Hepatocyte (in vitro differentiated cells): ENCODE results near the gene BRSK1. TPM values are rescaled to one million over a fixed set of nuclear protein-coding genes. Genes with fewer than 3 reads are reported as not detected.

ENCODE experiments used
- DNase-seq: peaks from one replicate; pipeline ENCODE4 v3.0.0-alpha.2; 2016; ENCODE audit warnings: low spot score
- H2AFZ ChIP-seq: fragments of 200-600 bp; sonication (generic); 2 replicates; pipeline ENCODE4 v1.6.0; 2016; ENCODE audit warnings: antibody characterized with exemption, mild to moderate bottlenecking
- H3K27ac ChIP-seq: fragments of 200-600 bp; sonication (generic); 2 replicates; pipeline ENCODE4 v1.5.1; 2016; ENCODE audit warnings: mild to moderate bottlenecking
- H3K27me3 ChIP-seq: fragments of 200-600 bp; sonication (generic); 2 replicates; pipeline ENCODE4 v1.6.1; 2016
- H3K36me3 ChIP-seq: fragments of 200-600 bp; sonication (generic); replicated peaks from 2 replicates; pipeline ENCODE4 v1.5.1; 2016; ENCODE audit warnings: low read depth; ENCODE audit not compliant: insufficient read depth
- H3K4me1 ChIP-seq: fragments of 200-600 bp; sonication (generic); 2 replicates; pipeline ENCODE4 v1.5.1; 2016; ENCODE audit warnings: mild to moderate bottlenecking, moderate library complexity; ENCODE audit not compliant: insufficient read depth
- H3K4me2 ChIP-seq: fragments of 200-600 bp; sonication (generic); 2 replicates; pipeline ENCODE4 v1.6.0; 2016
- H3K4me3 ChIP-seq: fragments of 200-600 bp; sonication (generic); 2 replicates; pipeline ENCODE4 v1.5.1; 2016; ENCODE audit warnings: mild to moderate bottlenecking
- H3K79me2 ChIP-seq: fragments of 200-600 bp; sonication (generic); 2 replicates; pipeline ENCODE4 v1.6.0; 2017; ENCODE audit warnings: mild to moderate bottlenecking
- H3K9me2 ChIP-seq: fragments of 200-600 bp; sonication (generic); replicated peaks from 2 replicates; pipeline ENCODE4 v1.6.0; 2017; ENCODE audit warnings: mild to moderate bottlenecking; ENCODE audit not compliant: insufficient read depth
- H3K9me3 ChIP-seq: fragments of 200-600 bp; sonication (generic); 2 replicates; pipeline ENCODE4 v1.5.1; 2016; ENCODE audit warnings: low read depth, mild to moderate bottlenecking
- H4K20me1 ChIP-seq: fragments of 200-600 bp; sonication (generic); 2 replicates; pipeline ENCODE4 v1.6.0; 2016; ENCODE audit warnings: mild to moderate bottlenecking; ENCODE audit not compliant: insufficient read depth, poor library complexity, severe bottlenecking
- CTCF ChIP-seq: fragments of 200-600 bp; sonication (generic); IDR thresholded peaks from 2 replicates; pipeline ENCODE4 v1.5.1; 2016; ENCODE audit warnings: antibody characterized with exemption, mild to moderate bottlenecking; ENCODE audit not compliant: poor library complexity
- EZH2 ChIP-seq: fragments of 200-600 bp; sonication (generic); IDR thresholded peaks from 2 replicates; pipeline ENCODE4 v1.6.1; 2016; ENCODE audit warnings: antibody characterized with exemption, mild to moderate bottlenecking, borderline replicate concordance
- EZH2phosphoT487 ChIP-seq: fragments of 200-600 bp; sonication (generic); IDR thresholded peaks from one replicate; pipeline ENCODE4 v1.6.1; 2018; ENCODE audit warnings: antibody characterized with exemption, mild to moderate bottlenecking, low read depth, moderate library complexity; ENCODE audit not compliant: unreplicated experiment, severe bottlenecking
- WGBS: methylation state at CpG from one replicate; pipeline ENCODE4 v1.1.6; 2016; ENCODE audit warnings: low lambda C conversion rate; ENCODE audit errors: missing lambda C conversion rate; 5-methylcytosine and 5-hydroxymethylcytosine counted together
- polyA plus RNA-seq: library from polyadenylated mRNA; unstranded; fragments of >200 nt; fragmentation: Nextera tagmentation; extraction: Ambion mirVana; gene quantifications from 2 replicates; pipeline ENCODE4 v1.2.1, GENCODE V29; 2016
- total RNA-seq: library from RNA; depleted of rRNA; stranded (reverse); fragments of >200 nt; gene quantifications from 2 replicates; pipeline ENCODE4 v1.2.3, GENCODE V29; 2014

BRSK1 gene
- total and polyA plus RNA-seq, 2 experiments from 2014 or later, result 2.4 to 13.2 TPM

- no peak overlapping the region for H3K27ac ChIP-seq
- no peak overlapping the region for H2AFZ ChIP-seq
- 57% methylated on average over 22 of the region's 22 CpGs for WGBS
- no peak overlapping the region for H3K4me3 ChIP-seq
- no peak for TF ChIP-seq CTCF
- no peak for TF ChIP-seq EZH2
- no peak for TF ChIP-seq EZH2phosphoT487
- H3K4me1 ChIP-seq, result peaks cover 3% of the 10 kb centered on the region
- H3K27me3 ChIP-seq, result peaks cover 21% of the 10 kb centered on the region
- no peak for DNase-seq
- no peaks in the 10 kb centered on the region for H3K79me2 ChIP-seq
- no peaks in the 10 kb centered on the region for H3K9me3 ChIP-seq
- H4K20me1 ChIP-seq, result no peaks in the 10 kb centered on the region
- no peaks in the 10 kb centered on the region for H3K36me3 ChIP-seq
- no peaks in the 10 kb centered on the region for H3K9me2 ChIP-seq
- H3K4me2 ChIP-seq, result no peak overlapping the region
These were observed 64.7 kb downstream of the BRSK1 start for GRCh38 chr19:55348317-55349034.

DNA sequence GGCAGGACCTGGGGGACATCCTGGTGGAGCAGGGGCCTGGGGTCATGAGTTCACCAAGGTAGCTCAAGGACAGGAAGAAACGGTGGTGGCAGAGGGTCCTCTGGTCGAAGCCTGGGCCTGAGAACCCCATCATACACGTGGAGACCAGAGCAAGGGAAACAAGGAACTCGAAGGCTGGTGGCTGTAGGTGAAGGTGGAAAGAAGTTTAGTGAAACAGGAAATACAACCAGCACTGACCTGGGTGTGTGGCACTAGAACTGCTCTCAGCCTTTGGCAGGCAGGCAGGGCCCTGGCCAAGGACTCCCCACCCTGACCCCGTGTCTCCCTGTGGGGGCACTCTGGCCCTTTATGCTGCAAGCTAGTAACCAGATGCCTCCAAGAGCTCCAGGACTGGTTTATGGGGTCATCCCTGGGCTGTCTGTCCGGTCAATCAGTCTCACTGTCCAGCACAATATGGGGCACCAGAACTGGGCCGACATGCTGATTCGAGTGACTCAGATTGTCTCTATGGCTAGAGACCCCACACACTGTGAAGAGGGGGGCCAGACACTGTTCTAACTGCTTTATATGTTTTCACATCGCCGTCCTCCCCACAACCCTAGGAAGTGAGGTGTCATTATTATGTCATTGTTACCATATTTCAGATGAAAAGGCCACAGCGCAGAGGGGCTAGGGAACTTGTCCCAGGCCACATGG lies 67.0 kb downstream of the BRSK1 start:
- TF ChIP-seq EZH2, result no peak
- no peak for TF ChIP-seq CTCF
- no peak for TF ChIP-seq EZH2phosphoT487
- DNase-seq, result no peak
- Histone ChIP-seq H3K4me3 (no peak overlapping the region), H3K4me1 (peaks cover 14% of the 10 kb centered on the region), H3K27me3 (peaks cover 38% of the 10 kb centered on the region), H3K27ac (no peak overlapping the region), H3K9me2 (no peaks in the 10 kb centered on the region), H3K4me2 (no peak overlapping the region), H3K9me3 (no peaks in the 10 kb centered on the region), H4K20me1 (no peaks in the 10 kb centered on the region), H3K36me3 (no peaks in the 10 kb centered on the region), H3K79me2 (no peaks in the 10 kb centered on the region), H2AFZ (no peak overlapping the region)
- WGBS, result 87% methylated on average over 11 of the region's 11 CpGs

DNA sequence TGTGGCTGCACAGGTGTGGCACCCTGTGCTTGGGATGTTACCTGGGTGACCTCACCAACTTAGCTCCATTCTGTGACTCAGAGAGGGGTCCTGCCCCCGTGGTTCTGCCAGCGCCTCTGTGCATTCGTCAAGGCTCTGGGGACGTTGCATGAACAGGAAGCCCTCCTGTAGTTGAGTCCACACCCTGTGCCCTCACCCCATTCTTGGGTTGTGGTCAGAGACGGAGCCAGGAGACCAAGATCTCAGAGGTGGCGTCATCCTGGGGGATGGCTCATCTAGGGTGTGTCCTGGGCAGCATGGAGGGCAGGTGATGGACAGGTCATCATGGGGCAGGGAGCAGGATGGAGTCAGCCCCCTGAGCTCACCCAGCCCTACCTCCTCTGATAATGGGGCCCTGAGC lies 68.2 kb downstream of the BRSK1 start:
- Histone ChIP-seq H3K9me2 (no peaks in the 10 kb centered on the region), H2AFZ (no peak overlapping the region), H3K27me3 (peaks cover 50% of the 10 kb centered on the region), H3K4me3 (no peak overlapping the region), H3K4me2 (no peak overlapping the region), H3K36me3 (no peaks in the 10 kb centered on the region), H3K4me1 (peaks cover 14% of the 10 kb centered on the region), H3K9me3 (no peaks in the 10 kb centered on the region), H4K20me1 (no peaks in the 10 kb centered on the region), H3K79me2 (no peaks in the 10 kb centered on the region), H3K27ac (no peak overlapping the region)
- WGBS, result 85% methylated on average over 6 of the region's 6 CpGs
- no peak for DNase-seq
- TF ChIP-seq EZH2 (no peak), EZH2phosphoT487 (no peak), CTCF (no peak)
